BLaER1 treated with 17β-estradiol and CSF1 and Interleukin-3, amounts not matched to agents 10 nM and 100 nM (cell line): Measurements from ENCODE around the gene KCNJ3.
"Not testable (repeated sequence)": the region's sequence is repeated elsewhere in the genome, so short reads cannot be mapped to it uniquely, and the experiment has no call there.

ENCODE experiments used
- H3K27ac ChIP-seq, 11 experiments: shearing (Covaris generic); formaldehyde crosslinking; 2 replicates each; pipeline ENCODE4 v1.8.1; 2022
- H3K27me3 ChIP-seq, 11 experiments: shearing (Covaris generic); formaldehyde crosslinking; 2 replicates each; pipeline ENCODE4 v1.8.1; 2022
- H3K36me3 ChIP-seq, 11 experiments: shearing (Covaris generic); formaldehyde crosslinking; 2 replicates each; pipeline ENCODE4 v1.8.1; 2022
- H3K4me1 ChIP-seq, 10 experiments: shearing (Covaris generic); formaldehyde crosslinking; 2 replicates each; pipeline ENCODE4 v1.8.1; 2022
- H3K4me2 ChIP-seq, 11 experiments: shearing (Covaris generic); formaldehyde crosslinking; 2 replicates each; pipeline ENCODE4 v1.8.1; 2022
- H3K4me3 ChIP-seq, 10 experiments: shearing (Covaris generic); formaldehyde crosslinking; 2 replicates each; pipeline ENCODE4 v1.8.1; 2022
- H3K9ac ChIP-seq, 11 experiments: shearing (Covaris generic); formaldehyde crosslinking; 2 replicates each; pipeline ENCODE4 v1.8.1; 2022
- H3K9me3 ChIP-seq, 11 experiments: shearing (Covaris generic); formaldehyde crosslinking; replicated peaks in 1 of 11; 2 replicates each; pipeline ENCODE4 v1.8.1; 2022
- H4K20me1 ChIP-seq, 11 experiments: shearing (Covaris generic); formaldehyde crosslinking; 2 replicates each; pipeline ENCODE4 v1.8.1; 2022
- Cebpa-rat ChIP-seq, 11 experiments: shearing (Covaris generic); IDR thresholded peaks; 2 replicates each; pipeline ENCODE4 v1.8.1; 2022

The KCNJ3 gene

GRCh38 chr2:154855138-154855537 lies 156.6 kb downstream of the KCNJ3 start:
- TF ChIP-seq Cebpa-rat (IDR thresholded peaks at IDR 0.05) = no peak
- H3K9me3 ChIP-seq = no peaks in the 10 kb centered on the region
- H3K27ac ChIP-seq = no peak overlapping the region
- no peak overlapping the region for H3K4me2 ChIP-seq
- H3K27me3 ChIP-seq = no peaks in the 10 kb centered on the region
- no peak overlapping the region for H3K4me3 ChIP-seq
- no peak overlapping the region for H3K9ac ChIP-seq
- H3K36me3 ChIP-seq = no peaks in the 10 kb centered on the region
- no peaks in the 10 kb centered on the region for H4K20me1 ChIP-seq
- no peaks in the 10 kb centered on the region for H3K4me1 ChIP-seq

- not testable (repeated sequence) for H3K9me3 ChIP-seq, H3K9ac ChIP-seq, H3K4me2 ChIP-seq, H3K27me3 ChIP-seq, H3K27ac ChIP-seq, H4K20me1 ChIP-seq, H3K4me1 ChIP-seq, H3K36me3 ChIP-seq, H3K4me3 ChIP-seq
These were observed 168.7 kb downstream of the KCNJ3 start for GRCh38 chr2:154867151-154867550.

- H3K9me3 ChIP-seq = no peaks in the 10 kb centered on the region
- no peak overlapping the region for H3K9ac ChIP-seq
- no peaks in the 10 kb centered on the region for H3K36me3 ChIP-seq
- H3K27ac ChIP-seq = no peak overlapping the region
- no peak for TF ChIP-seq Cebpa-rat (IDR thresholded peaks at IDR 0.05)
- no peaks in the 10 kb centered on the region for H3K4me1 ChIP-seq
- no peaks in the 10 kb centered on the region for H3K27me3 ChIP-seq
- H4K20me1 ChIP-seq = no peaks in the 10 kb centered on the region
- H3K4me2 ChIP-seq = no peak overlapping the region
- no peak overlapping the region for H3K4me3 ChIP-seq
These were observed 177.5 kb downstream of the KCNJ3 start for GRCh38 chr2:154875999-154876398.

DNA sequence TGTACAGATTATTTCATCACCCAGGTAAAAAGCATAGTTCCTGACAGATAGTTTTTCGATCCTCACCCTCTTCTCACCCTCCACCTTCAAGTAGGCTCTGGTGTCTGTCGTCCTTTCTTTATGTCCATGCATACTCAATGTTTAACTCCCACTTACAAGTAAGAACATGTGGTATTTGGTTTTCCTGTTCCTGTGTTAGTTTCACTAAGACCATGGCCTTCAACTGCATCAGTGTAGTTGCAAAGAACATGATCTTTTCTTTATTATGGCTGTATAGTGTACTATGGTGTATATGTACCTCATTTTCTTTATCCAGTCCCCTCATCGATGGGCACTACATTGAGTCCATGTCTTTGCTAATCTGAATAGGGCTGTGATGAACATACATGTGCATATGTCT lies 184.2 kb downstream of the KCNJ3 start:
- H3K4me3 ChIP-seq = no peak overlapping the region
- no peaks in the 10 kb centered on the region for H4K20me1 ChIP-seq
- H3K9me3 ChIP-seq = peaks cover 0 to 10% (median 0%) of the 10 kb centered on the region in 11 experiments; a peak in 3 of 22 replicates
- no peaks in the 10 kb centered on the region for H3K36me3 ChIP-seq
- TF ChIP-seq Cebpa-rat (IDR thresholded peaks at IDR 0.05) = no peak
- H3K4me2 ChIP-seq = no peak overlapping the region
- H3K9ac ChIP-seq = no peak overlapping the region
- no peaks in the 10 kb centered on the region for H3K4me1 ChIP-seq
- no peak overlapping the region for H3K27ac ChIP-seq
- no peaks in the 10 kb centered on the region for H3K27me3 ChIP-seq

GRCh38 chr2:154886316-154886715 lies 187.8 kb downstream of the KCNJ3 start:
- H3K9me3 ChIP-seq = peaks cover 0 to 13% (median 0%) of the 10 kb centered on the region in 11 experiments; a peak in 3 of 22 replicates
- no peaks in the 10 kb centered on the region for H3K4me1 ChIP-seq
- no peak for TF ChIP-seq Cebpa-rat (IDR thresholded peaks at IDR 0.05)
- no peaks in the 10 kb centered on the region for H3K36me3 ChIP-seq
- H3K27me3 ChIP-seq = no peaks in the 10 kb centered on the region
- H3K9ac ChIP-seq = no peak overlapping the region
- H3K4me2 ChIP-seq = no peak overlapping the region
- no peak overlapping the region for H3K27ac ChIP-seq
- no peak overlapping the region for H3K4me3 ChIP-seq
- H4K20me1 ChIP-seq = no peaks in the 10 kb centered on the region

- H3K4me3 ChIP-seq = no peak overlapping the region
- no peaks in the 10 kb centered on the region for H3K4me1 ChIP-seq
- no peak overlapping the region for H3K9ac ChIP-seq
- H3K36me3 ChIP-seq = no peaks in the 10 kb centered on the region
- no peak for TF ChIP-seq Cebpa-rat (IDR thresholded peaks at IDR 0.05)
- no peaks in the 10 kb centered on the region for H3K9me3 ChIP-seq
- H4K20me1 ChIP-seq = no peaks in the 10 kb centered on the region
- no peak overlapping the region for H3K27ac ChIP-seq
- H3K4me2 ChIP-seq = no peak overlapping the region
- H3K27me3 ChIP-seq = no peaks in the 10 kb centered on the region
These were observed 199.8 kb downstream of the KCNJ3 start for GRCh38 chr2:154898269-154898668.

DNA sequence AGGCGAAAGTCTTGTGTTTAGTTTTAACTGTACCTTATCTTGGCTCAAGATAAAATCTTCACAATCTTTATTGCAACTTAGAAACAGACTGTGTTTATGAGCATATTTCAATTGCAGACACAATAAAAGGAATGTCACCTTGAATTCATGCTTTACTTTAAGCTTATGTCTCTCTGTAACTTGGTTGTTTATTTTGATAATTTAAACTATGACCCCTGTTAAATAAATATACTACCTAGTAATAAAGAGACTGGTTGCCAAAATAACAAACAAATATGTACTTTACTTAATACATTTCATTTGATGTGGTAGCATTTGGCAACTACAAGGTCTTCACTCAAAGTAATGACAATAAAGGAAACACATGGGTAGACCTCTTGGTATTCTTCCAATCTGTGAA lies 202.6 kb downstream of the KCNJ3 start:
- no peak overlapping the region for H3K4me3 ChIP-seq
- no peak overlapping the region for H3K27ac ChIP-seq
- no peak overlapping the region for H3K4me2 ChIP-seq
- H4K20me1 ChIP-seq = no peaks in the 10 kb centered on the region
- H3K9ac ChIP-seq = no peak overlapping the region
- no peaks in the 10 kb centered on the region for H3K4me1 ChIP-seq
- no peaks in the 10 kb centered on the region for H3K27me3 ChIP-seq
- no peak for TF ChIP-seq Cebpa-rat (IDR thresholded peaks at IDR 0.05)
- no peaks in the 10 kb centered on the region for H3K36me3 ChIP-seq
- H3K9me3 ChIP-seq = no peaks in the 10 kb centered on the region
